Activated T-cell treated with anti-CD3 and anti-CD28 coated beads for 1 hour (primary cell): ENCODE data around the gene LEF1.

ENCODE experiments used
- DNase-seq: peaks from one replicate; pipeline ENCODE4 v3.0.0-alpha.2; 2020; ENCODE audit warnings: low read depth

LEF1 gene

GRCh38 chr4:108174856-108175255, 6.1 kb upstream of the LEF1 start:
- DNase-seq, result no peak

DNA sequence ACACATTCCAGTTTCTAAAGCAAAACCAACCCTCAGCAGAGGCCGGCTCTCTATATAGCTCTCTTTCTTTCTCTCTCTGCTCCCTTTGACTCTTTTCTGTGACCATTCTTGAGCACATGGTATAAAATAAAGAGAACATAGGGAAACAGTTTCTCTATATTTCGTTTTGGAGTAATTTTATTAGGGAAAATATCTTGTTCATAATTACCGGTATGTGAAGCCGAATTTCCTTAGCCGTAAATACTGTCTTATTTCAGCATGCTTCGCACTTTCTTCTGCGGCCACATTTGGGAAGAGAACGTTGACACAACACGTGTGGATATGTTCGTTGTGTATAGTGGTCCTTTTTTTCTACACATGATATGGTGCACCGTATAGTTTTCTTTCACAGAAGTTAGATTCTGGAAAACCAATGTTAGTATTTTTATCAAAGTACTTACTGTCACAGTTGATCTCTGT, 4.9 kb upstream of the LEF1 start:
- DNase-seq, result no peak

- DNase-seq, result peak; percentile 64
Measured at GRCh38 chr4:108172753-108173598, 4.2 kb upstream of the LEF1 start.

DNA sequence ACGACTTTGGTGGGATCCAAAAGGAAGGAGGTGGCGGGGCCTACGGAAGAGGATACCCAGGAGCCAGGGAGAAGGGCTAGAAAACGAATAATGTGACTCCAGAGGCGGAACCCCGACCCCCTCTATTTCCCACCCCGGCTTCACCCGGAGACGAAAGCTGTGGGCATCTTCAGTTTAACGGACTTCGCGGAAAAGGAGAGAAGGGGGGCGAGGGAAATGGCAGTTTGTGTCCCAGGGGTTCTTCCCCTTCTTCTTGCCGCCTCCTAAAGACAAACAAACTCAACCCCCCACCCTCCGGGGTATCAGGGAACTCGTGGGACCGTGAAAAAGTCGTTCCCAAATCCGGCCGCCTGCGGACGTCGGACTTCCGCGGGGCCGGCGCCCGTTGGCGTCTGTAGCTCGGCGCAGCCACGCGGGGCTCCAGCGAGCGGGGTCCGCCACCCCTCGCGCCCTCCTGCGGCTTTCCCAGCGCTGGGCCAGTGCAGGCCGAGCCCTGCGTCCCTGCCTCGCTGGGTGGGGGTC, 3.6 kb upstream of the LEF1 start:
- DNase-seq, result no peak

- DNase-seq, result peak; percentile 41
Measured at GRCh38 chr4:108171339-108172230, 2.9 kb upstream of the LEF1 start.

- DNase-seq, result no peak
Measured at GRCh38 chr4:108170631-108171338, 2.1 kb upstream of the LEF1 start.

- DNase-seq, result no peak
Measured at GRCh38 chr4:108169664-108170063, 932 bp upstream of the LEF1 start.

- no peak for DNase-seq
Measured at GRCh38 chr4:108168160-108168670, 517 bp downstream of the LEF1 start.

DNA sequence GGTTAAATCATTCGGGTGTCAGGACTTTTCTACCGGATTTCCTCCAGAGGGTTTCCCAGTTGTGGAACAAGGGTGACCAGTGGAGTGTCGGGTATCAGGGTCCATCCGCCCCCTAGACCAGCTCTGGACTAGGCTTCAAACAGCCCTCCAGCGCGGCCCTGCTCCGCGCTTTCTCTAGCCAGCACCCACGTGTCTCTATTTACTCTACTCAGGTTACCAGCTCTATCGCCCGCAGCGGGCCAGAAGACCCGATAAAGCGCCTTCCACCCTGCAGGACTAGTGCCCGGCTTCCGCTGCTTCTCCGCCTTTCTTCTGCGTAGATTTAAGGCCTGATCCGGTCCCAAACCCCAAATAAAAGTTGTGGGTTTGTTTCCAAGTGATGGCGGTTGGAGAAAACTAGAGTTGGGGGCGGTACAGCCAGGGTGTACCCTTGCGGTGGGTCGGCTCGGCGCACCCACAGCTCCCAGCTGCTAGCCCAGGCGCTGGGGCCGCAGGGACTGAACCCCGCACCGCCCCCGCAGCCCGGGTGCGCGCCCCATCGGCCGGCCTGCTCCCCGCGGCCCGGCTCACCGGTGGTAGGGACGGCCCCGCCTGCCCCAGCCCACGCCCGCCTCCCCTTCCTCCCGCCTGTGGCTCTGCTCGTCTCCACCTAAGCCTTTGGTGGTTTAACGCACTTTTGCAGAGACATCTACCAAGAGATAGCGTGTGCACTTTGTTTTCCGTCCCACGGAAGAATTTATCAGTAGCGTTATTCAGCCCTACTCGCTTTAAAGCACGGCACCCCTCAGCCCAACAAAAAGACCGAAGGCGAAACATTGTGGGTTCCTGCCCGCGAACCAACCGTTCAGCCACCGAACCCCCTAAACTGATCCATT, 2.1 kb downstream of the LEF1 start:
- no peak for DNase-seq

DNA sequence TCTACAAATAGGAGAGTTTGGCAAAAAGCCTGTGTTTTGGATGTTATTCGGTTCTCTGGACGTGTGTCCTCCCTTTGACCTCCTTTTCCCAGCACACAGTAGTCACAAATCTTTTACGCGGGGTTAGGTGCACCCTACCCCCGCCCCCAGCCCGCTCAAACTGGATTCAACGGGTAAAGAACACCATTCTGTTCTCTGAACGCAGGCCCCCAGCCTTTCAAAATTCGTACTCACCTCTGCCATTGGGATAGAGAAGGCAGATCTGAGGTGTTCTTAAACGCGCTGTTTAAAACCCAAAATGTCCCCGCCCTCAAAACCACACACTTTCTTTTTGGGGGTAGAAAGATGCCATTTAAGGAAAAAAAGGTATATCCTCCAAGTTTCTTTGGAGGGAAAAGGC, 2.7 kb downstream of the LEF1 start:
- DNase-seq, result no peak

DNA sequence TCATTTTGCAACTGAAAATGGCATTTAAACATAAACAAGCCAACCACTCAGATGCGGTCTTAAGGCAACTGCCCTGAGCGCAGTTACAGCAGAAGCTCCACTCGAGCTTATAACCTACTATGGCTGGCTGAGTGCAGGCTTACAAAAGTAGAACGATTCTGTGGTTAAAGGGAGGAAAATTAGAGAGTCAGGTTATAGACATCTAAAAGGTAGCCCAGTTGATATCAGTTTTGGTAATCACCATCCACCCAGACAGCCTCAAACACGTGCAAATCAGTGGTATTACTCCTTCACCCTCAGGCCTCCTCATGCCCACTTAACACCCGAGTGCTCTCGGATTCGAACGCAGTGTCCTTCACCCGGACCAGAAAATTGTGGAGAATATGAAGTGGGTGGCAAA, 3.1 kb downstream of the LEF1 start:
- DNase-seq, result no peak

GRCh38 chr4:108163351-108163750, 5.4 kb downstream of the LEF1 start:
- DNase-seq, result no peak

- no peak for DNase-seq
Measured at GRCh38 chr4:108160741-108161352, 7.9 kb downstream of the LEF1 start.

DNA sequence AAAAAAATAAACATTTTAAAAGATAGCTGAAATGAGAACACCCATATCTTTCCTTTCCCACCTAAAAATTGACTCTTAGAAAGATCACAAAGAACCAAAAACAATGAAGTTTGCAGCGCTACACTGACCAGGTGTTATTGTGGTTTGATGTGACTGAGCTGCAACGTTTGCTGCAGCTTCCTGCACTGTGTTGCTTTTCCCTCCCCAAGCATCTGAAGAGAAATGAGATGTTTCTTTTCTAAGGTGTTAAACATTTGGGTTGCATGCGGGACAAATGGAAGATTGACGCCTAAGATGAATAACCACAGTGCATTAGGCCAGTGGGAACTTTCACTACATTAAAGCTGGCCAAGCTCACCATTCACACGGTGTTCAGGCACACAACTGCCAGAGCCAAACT, 8.9 kb downstream of the LEF1 start:
- DNase-seq, result no peak

DNA sequence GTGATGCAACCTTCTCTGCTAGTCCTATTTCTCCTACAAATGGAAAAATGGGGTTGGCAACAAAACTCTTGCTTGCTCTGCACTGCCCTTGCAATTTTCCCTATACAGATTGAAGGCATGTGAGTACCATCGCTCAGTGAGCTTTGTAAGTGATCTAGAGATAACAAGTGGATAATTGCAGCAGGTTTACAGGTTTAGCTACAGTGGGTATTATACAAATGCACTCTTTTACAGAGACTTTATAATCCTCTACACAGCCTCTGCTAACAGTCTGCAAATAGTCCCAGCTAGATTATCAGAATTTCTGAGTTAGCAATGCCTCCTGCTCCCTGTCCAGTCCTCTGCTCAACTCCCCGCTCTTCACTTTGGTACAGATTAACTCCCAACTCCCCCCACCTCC, 11.1 kb downstream of the LEF1 start:
- no peak for DNase-seq

DNA sequence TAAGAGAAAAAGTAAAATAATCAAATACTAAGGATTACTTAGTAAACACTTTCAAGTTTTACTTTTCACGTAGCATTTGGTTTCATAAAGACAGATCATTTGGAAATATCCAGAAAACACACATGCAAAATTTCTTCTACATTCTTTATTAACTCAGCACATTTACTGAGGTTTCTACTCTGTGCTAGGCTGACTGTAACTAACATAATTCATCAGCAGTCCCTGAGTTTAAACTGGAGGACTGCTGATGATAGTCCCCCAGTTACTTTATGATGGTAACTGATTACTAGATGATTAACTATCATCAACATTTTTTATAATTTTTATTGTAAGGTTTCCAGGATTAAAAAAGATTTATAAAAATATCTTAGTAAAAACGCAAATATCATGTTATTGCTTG, 12.3 kb downstream of the LEF1 start:
- DNase-seq, result no peak

GRCh38 chr4:108155373-108155772, 13.4 kb downstream of the LEF1 start:
- DNase-seq, result no peak

DNA sequence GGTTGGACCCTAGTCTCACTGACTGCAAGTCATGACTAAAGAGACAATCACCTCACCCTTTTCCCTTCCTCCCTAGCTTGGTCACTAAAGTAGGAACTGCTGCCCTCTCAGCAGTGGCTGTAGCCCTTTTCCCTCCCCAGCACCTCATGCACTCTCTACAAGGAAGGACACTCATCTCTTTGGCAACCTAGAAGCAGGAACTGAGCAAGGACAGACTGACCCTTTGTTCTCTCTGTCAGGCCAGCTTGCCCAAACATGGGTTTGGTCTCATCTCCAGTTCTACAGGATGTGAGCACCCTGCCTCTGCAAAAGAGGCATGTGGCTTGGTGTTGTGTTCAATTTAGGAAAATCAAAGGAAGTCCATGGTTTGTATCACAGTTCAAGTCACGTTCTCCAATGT, 15.8 kb downstream of the LEF1 start:
- DNase-seq, result no peak

- DNase-seq, result no peak
Measured at GRCh38 chr4:108149588-108150380, 18.9 kb downstream of the LEF1 start.

GRCh38 chr4:108148316-108148715, 20.4 kb downstream of the LEF1 start:
- DNase-seq, result no peak
